ENCODE results near the gene ZNF280C.

DNA sequence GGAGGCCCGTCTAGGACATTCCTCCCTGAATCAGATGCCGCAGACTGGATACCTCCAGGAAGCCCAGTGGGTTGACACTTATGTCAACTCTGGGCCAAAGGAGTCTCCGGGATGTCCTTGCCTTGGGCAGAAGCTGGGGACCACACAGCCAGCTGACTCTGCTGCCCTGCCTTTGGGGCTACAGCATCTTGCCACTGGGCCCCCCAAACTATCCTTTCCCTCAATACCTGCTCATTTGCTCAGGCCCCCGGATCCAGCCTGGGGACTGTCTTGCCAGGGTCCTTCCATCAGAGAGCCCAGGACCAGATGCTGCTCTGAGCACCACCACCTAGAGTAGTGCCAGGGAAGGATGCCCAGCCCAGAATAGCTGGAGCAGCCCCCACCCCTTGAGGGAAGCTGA, 77.9 kb downstream of the ZNF280C start:
- TF ChIP-seq ZNF121 (tag by site-specific recombination; IDR thresholded peaks at IDR 0.05): no peak
- TF ChIP-seq ZNF747 (tag by site-specific recombination; IDR thresholded peaks at IDR 0.05): no peak
- TF ChIP-seq ZNF274 (IDR thresholded peaks at IDR 0.05; ENCODE audit: low read length): no peak
- no peak for TF ChIP-seq ZNF274 (tag by site-specific recombination; IDR thresholded peaks at IDR 0.05; ENCODE audit: borderline replicate concordance)
- no peak for TF ChIP-seq ZBTB20 (tag by site-specific recombination; IDR thresholded peaks at IDR 0.05)
- TF ChIP-seq ZNF335 (tag by site-specific recombination; conservative IDR thresholded peaks at IDR 0.05): no peak

Data from HEK293 (cell line).